ENCODE data around the gene PPP1R9B. TPM values are rescaled to one million over a fixed set of nuclear protein-coding genes. Genes with fewer than 3 reads are reported as not detected.

The PPP1R9B gene
- total RNA-seq, 1 donor from 2014 or later: 103 TPM

DNA sequence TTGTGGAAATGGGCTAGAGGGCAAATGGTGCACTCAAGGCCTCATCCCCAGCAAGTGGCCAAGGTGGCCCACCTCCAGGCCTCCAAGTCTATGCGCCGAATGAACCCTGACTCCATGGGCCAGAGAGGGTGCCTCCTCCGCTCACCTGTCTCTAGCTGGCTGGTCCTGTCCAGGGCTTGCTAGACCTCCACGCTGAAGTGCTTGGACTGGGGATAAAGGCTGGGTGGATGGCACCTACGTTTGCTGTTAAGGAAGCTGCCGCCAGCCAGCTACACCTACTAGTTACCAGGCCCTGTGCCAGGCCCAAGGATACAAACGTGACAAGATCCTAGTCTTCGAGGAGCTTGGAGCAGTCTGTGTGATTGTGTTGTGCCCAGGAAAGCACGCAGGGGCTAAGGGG, 14.6 kb upstream of the PPP1R9B start:
- DNase-seq (no peak), ATAC-seq (no peak)
- no peaks in the 10 kb centered on the region for H3K36me3 ChIP-seq
- H3K9me3 ChIP-seq: no peaks in the 10 kb centered on the region
- no peak overlapping the region for H3K4me3 ChIP-seq
- TF ChIP-seq, protein P1, sequence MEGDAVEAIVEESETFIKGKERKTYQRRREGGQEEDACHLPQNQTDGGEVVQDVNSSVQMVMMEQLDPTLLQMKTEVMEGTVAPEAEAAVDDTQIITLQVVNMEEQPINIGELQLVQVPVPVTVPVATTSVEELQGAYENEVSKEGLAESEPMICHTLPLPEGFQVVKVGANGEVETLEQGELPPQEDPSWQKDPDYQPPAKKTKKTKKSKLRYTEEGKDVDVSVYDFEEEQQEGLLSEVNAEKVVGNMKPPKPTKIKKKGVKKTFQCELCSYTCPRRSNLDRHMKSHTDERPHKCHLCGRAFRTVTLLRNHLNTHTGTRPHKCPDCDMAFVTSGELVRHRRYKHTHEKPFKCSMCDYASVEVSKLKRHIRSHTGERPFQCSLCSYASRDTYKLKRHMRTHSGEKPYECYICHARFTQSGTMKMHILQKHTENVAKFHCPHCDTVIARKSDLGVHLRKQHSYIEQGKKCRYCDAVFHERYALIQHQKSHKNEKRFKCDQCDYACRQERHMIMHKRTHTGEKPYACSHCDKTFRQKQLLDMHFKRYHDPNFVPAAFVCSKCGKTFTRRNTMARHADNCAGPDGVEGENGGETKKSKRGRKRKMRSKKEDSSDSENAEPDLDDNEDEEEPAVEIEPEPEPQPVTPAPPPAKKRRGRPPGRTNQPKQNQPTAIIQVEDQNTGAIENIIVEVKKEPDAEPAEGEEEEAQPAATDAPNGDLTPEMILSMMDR (IDR thresholded peaks at IDR 0.05): no peak
- no peak overlapping the region for H3K27ac ChIP-seq
- intact Hi-C loops (cut with DNase I): loop anchor here (10.0 kb wide), 1 partner anchor 50 kb away; no protein-coding TSS in a partner anchor
- H3K27me3 ChIP-seq: no peaks in the 10 kb centered on the region
- H3K4me1 ChIP-seq: peaks cover 11% of the 10 kb centered on the region

DNA sequence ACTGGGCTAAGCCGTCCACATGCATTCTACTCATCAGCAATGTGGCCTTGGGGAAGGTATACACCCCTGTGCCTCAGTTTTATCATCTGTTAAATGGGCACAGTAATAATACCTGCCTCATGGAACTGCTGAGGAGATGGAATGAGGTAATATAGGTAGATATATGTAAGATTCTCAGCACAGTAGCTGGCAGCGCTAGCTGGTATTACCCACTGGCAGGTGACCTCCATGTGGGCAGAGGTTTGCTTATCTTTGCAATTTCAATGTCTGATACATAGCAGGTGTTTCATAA, 14.2 kb upstream of the PPP1R9B start:
- ATAC-seq (no peak), DNase-seq (no peak)
- H3K27ac ChIP-seq: no peak overlapping the region
- TF ChIP-seq, protein P1 (IDR thresholded peaks at IDR 0.05): no peak
- H3K9me3 ChIP-seq: no peaks in the 10 kb centered on the region
- H3K27me3 ChIP-seq: no peaks in the 10 kb centered on the region
- peaks cover 11% of the 10 kb centered on the region for H3K4me1 ChIP-seq
- H3K4me3 ChIP-seq: no peak overlapping the region
- intact Hi-C loops (cut with DNase I): loop anchor here (10.0 kb wide), 1 partner anchor 50 kb away; no protein-coding TSS in a partner anchor
- no peaks in the 10 kb centered on the region for H3K36me3 ChIP-seq

DNA sequence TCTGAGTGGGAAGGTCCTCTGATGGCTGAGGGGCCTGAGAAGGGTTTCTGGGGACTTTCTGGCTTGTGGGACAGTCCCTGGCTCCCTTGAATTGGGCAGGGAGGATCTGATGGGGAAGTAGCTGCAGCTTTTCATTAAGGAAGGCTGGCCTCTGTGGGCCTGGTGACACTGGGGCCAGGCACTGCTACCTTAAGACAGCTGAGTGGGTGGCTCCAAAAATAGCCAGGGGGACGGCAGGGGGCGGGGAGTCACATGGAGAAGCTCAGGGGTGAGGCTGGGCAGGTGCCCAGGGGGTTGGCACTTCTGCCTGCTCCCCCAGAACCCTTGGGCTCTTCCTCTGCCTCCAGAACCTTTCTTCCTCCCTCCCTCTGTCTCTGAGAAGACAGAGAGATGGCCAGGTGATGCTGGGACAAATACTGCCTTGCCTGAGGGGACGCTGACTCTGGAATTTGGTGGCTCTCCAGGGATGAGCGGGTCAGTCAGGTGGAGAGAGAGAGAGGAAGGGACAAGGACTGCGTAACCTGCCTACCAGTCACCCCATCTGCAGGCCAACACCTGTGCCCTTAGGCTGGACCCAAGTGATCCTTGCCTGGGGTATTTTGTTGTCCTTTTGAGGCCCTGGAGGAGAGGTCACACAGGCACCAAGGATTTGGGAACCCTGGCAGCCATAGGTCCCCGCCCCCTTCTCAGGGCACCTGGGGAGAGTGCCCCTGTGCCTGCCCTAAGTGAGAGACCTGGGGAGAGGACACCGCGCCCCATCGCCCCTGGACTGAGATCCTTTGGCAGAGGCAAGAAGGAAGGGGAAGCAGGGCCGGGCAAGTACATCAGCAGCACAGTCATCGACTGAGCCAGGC, 13.6 kb upstream of the PPP1R9B start:
- H3K27me3 ChIP-seq: no peaks in the 10 kb centered on the region
- peak; percentile 64 for DNase-seq
- no peaks in the 10 kb centered on the region for H3K9me3 ChIP-seq
- TF ChIP-seq, protein P1 (IDR thresholded peaks at IDR 0.05): no peak
- ATAC-seq: peak; percentile 9
- H3K4me3 ChIP-seq: no peak overlapping the region
- H3K27ac ChIP-seq: no peak overlapping the region
- intact Hi-C loops (cut with DNase I): loop anchor here (10.0 kb wide), 1 partner anchor 49 kb away; no protein-coding TSS in a partner anchor
- no peaks in the 10 kb centered on the region for H3K36me3 ChIP-seq
- peaks cover 11% of the 10 kb centered on the region for H3K4me1 ChIP-seq

DNA sequence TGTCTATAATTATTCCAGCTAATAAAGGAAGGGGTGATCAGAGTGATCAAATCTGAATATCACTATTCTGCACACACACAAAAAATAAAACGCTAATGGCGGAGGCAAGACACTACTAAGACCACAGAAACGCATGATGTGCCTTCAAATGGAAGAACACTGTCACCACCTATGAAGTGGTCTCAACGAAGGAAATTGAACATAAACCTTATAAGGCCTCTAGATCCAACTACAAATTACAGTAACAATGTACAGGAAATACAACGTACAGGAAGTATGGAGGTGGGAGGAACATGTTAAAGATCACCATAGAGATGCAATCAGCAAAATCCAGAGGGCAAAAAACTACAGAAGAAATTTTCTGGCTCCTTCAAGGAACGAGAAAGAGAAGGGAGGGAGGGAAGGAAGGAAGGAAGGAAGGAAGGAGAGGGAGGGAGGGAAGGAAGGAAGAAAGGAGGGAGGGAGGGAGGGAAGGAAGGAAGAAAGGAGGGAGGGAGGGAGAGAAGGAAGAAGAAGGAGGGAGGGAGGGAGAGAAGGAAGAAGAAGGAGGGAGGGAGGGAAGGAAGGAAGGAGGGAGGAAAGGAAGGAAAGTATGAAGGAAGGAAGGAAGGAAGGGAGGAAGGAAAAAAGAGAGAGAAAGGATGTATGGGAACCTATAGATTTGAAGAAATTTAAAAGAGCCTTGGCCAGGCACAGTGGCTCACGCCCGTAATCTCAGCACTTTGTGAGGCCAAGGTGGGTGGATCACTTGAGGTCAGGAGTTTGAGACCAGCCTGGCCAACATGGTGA, 12.2 kb upstream of the PPP1R9B start:
- Histone ChIP-seq H3K27ac (no peak overlapping the region), H3K27me3 (no peaks in the 10 kb centered on the region), H3K9me3 (no peaks in the 10 kb centered on the region), H3K4me1 (peaks cover 11% of the 10 kb centered on the region), H3K36me3 (no peaks in the 10 kb centered on the region), H3K4me3 (no peak overlapping the region)
- intact Hi-C loops (cut with DNase I): loop anchor here (10.0 kb wide), 1 partner anchor 48 kb away; no protein-coding TSS in a partner anchor
- no peak for DNase-seq
- ATAC-seq: no peak
- TF ChIP-seq, protein P1 (IDR thresholded peaks at IDR 0.05): no peak

DNA sequence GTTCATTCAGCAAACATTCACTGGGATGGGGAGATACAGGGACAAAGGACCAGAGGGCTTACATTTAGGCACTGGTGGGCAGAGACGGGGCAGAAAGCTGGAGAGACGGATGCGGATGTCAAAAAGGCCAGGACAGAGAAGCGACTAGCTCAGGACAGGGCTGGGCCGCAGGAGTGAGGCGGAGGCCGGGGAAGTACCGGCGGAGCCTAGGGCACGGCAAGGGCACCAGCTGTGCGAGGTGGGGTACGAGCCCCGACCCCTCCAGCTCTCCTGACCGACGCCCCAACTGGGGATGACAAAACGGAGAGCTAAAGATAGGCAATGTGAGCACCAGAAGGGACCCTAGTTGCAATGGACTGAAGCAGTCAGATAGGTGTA, 11.4 kb upstream of the PPP1R9B start:
- Histone ChIP-seq H3K27me3 (no peaks in the 10 kb centered on the region), H3K9me3 (no peaks in the 10 kb centered on the region), H3K36me3 (no peaks in the 10 kb centered on the region), H3K4me1 (peaks cover 11% of the 10 kb centered on the region), H3K27ac (no peak overlapping the region), H3K4me3 (no peak overlapping the region)
- intact Hi-C loops (cut with DNase I): loop anchor here (10.0 kb wide), 1 partner anchor 47 kb away; no protein-coding TSS in a partner anchor
- no peak for DNase-seq
- TF ChIP-seq, protein P1 (IDR thresholded peaks at IDR 0.05): no peak
- no peak for ATAC-seq

Data from upper lobe of right lung (tissue), 1 donor.